ENCODE data around the gene PXDN.
"Not testable (repeated sequence)": the region's sequence is repeated elsewhere in the genome, so short reads cannot be mapped to it uniquely, and the experiment has no call there.

PXDN gene

DNA sequence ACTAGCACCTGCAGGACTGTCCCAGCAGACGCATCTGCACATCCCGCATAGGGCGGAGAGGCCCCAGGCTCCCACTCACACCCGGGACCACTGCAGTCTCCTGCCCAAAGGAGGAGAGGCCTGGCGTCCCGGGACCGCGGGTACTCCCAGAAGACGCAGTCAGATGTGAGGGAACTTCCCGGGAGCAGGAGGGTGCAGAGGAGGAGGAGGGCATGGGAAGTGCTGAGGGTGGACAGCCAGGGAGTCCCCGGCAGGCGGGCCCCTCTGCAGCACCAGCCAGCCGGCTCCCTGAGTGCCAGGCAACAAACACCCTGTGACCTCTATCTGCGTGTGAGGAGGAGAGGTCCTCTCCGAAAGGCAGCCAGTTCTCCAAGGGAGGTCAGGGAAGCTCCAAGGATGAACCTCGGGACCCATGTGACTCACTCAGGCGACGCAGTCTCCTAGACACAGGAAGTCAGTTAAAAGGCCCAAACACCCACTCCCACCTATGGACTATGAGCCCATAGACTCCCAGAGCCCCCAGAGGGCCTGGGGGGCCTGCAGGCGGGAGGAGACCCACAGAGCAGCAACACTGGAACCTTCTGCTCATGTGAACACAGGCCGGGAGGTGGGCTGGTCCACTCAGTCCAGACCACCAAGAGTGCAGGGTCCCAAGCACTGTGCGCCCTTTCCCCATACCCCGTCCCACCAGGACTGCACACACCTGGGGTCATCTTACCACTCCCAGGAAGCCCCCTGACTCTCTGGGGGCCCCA, 4.2 kb downstream of the PXDN start:
- DNase-seq = no peak

DNA sequence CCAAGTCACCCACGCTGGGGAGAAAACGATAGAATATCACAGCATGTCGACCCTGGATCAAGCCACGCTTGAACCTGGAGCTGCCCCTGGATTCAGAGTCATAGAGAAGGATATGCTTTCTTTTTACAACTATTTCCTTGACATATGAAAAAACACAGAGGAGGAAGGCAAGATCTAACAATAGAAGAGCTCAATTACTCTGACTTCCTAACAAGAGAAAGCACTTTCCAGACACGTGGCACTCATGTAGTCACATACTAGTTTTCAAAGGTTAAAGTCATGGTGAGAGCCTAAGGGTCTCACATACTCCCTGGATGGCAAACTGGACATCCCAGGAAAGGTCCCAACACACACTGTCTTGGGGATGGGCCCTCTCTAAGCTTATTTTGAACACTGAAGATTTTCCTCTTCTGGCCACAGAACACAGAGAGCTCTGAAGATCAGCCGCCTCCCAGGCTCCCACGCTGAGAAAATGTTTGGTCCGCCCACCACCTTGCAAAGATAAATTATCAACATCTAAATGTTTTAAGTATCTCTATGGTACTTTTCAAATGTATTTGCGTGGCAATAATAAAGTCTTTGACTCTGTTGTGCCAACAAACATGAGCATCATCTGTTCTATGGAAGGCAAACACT, 4.9 kb downstream of the PXDN start:
- no peak for DNase-seq

DNA sequence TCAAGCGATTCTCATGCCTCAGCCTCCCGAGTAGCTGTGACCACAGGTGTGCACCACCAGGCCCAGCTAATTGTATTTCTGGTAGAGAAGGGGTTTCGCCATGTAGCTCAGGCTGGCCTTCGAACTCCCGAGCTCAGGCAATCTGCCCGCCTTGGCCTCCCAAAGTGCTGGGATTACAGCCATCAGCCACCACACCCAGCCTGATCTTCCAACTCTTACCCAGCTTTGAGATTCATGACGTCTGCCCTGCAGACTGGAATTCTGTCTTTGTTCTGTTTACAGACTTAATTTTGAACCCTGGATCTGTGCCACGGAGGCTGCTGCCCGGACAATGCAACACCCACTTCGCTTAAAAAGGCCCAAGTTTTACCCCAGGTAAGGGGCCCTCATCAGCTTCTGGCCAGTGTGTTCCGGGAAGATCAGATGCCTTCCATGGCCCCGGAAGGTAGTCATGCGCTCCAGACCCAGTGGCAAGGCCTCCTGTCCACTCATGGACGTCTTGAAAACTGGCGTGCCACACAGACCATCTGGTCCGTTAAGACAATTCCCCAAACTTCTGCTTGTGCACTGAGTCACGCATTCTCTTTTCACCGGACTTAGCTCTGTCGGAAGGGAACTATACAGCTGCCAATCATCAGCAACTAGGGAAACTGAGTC, 5.5 kb downstream of the PXDN start:
- DNase-seq = no peak

DNA sequence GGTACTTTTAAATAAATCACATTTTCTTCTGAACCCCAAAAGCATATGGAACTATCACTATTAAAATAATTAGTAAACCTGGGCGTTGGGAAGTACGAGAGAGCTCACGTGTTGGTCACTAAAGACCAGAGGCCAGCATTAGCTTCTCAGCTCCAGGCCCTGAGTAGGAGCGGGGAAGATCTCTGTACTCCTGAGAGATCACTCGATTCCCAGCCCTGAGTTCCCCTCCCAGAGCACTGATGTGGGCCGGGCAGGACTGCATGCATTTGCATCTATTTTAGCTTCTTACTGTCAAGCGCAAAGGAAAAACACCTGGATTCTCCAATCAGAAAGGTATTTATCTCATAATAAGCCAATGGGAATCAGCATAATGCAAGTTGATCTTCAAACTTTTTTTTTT, 6.2 kb downstream of the PXDN start:
- no peak for DNase-seq

DNA sequence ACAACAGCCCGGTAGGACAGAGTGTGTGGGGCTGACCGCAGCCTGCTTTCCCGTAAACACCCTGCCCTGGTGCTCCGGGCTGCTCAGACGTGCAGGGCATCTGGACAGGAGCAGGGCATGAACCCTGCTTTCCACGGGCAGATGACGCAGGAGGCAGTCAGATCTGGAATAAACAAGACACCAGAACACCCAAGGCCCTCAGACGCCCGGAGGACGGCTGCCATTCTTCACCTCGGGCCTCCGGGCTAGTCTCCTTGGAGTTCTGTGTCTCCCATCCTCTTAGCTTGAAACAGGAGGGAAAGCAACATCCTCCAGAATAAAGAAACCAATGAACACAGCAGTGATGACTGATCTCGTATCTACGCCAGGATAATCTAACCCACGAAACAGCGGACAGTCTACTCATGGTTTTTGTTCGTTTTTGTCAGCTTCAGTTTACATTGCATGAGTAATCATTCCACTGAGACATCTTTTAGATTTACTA, 7.3 kb downstream of the PXDN start:
- DNase-seq = no peak

DNA sequence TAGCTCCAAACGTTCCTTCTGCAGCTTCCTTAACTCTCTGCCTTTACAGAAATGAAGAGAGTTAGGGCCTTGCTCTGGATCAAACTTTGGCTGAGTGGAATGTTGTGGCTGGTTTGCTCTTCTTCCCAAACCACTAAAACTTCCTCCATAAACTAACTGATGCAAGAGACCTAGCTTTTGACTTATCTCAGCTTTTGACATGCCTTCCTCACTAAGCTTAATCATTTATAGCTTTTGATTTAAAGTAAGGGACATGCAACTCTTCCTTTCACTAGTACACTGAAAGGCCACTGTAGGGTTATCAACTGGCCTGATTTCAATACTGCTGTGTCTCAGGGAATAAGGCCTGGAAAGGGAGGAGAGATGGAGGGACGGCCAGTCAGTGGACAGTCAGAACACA, 8.3 kb downstream of the PXDN start:
- DNase-seq = no peak

DNA sequence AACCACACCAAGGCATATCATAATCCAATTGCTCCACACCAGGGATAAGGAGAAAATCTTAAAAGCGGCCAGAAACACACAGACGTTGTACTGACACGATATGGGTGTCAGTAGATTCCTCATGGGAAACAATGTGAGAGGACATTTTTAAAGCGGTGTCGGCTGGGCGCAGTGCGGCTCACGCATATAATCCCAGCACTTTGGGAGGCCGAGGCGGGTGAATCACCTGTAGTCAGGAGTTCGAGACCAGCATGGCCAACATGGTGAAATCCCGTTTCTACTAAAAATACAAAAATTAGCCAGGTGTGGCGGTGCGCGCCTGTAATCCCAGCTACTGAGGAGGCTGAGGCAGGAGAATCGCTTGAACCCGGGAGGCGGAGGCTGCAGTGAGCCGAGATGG, 11.0 kb downstream of the PXDN start:
- not testable (repeated sequence) for DNase-seq

DNA sequence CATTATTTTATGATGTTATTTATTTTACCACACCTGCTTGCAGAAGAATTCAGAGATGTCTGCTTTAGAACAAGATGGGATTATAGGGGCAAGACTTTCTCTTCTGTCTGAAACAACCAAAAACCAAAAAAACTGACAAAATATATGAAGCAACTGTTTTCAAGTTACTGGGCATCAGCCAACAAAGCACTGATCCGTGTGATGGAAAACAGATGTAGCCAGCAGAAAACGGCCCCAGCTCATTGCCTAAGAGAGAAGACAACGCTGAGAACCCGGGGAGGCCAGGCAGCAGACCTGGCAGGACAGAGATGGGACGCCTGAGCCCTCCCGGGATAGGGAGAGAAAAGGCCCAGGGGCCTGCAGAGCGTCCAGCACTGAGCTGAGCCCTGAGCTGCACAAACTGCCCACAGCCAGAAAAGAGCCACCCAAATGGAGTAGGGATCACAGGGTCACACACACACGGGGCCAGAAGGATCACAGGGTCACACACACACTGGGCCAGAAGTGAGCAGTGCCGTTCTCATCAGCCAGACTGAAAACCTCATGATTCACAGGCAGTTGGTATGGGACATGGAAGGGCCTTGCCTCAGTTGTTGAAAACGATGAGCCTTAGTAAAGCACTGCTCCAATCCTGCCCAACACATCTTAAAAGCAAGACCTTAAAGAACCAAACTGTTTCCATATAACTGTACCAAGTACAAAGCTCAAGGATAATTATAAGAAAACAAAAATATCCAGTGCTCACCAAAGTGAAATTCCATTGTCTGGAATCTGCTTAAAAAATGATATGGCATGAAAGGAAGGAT, 12.1 kb downstream of the PXDN start:
- no peak for DNase-seq

DNA sequence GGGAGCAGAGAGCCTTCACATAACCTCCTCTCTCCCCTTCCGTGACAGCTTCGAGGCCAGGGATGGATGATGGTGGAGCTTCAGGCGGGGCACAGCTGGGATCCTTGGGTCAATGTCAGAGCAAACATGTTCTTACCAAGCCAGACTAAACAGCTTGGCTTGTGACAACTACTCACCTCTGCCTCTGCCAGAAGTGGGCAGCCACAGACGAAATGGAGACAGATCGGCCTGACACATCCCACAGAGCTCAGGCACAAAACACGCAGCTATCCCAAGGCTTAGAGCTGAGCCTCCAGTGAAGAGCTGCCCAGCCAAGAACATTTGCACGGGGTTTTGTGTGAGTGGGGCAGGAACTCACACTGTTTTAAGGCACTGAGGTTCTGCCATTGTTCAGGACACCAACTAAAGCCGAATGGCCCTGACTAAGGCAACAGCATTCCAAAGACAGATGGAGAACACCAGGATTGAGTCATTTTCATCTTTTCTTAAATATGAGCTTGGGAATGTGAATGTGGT, 12.8 kb downstream of the PXDN start:
- DNase-seq = no peak

DNA sequence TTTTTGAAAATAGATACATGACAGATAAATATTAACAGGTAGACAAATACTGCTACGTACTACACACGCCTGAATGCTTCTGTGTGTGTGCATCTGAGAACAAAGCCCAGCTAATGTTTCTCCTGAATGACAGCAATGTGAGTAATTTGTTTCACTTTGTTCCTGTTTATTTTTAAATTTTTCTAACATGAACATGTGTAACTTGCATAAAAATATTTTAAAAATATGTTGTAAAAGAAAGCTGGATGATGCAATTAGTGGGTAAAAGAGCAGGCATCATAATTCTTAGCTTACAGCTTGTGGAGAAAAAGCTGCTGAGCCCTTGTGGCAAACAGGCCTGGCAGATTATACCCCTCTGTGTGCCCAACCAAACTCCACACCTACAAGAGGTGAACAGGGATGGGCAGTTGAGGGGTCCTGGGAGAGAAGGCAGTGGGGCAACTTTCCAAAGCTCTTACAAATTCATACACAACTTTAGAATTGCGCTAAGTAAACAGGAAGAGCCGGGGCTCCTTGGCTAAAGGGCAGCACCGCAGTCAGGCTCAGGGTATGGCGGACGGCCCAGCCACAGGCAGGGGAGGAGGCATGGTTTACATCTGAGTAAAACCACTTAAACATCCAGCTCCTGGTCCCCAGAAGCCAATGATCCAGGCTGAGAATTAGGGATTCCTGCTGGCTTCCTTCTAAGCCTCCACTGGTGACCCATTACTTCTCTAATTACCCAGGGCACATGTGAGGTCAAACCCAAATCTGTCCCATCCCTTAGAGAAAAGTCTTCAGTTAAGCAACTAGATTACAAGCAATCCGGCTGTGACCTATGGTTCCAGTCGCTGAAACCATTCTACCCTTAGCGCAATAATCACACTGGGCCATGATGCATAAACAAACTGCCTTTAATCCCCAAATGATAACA, 14.0 kb downstream of the PXDN start:
- no peak for DNase-seq

DNA sequence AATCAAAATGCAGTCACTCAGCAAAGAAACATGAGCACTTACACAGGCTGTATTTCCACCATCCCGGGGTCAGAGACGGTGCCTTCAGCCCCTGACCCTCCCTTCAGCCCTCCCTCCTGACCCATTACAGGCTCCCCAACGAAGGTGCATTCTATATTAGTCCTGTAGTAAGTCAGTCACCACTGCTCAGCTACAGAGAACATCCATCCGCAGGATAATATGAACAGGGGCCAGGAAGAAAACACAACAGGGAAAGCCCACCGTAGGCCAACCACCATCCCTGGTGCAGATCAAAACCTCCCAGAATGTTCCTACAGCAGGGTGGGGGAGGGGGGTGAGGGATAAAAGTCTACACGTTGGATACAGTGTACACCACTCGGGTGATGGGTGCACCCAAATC, 15.1 kb downstream of the PXDN start:
- DNase-seq = no peak

DNA sequence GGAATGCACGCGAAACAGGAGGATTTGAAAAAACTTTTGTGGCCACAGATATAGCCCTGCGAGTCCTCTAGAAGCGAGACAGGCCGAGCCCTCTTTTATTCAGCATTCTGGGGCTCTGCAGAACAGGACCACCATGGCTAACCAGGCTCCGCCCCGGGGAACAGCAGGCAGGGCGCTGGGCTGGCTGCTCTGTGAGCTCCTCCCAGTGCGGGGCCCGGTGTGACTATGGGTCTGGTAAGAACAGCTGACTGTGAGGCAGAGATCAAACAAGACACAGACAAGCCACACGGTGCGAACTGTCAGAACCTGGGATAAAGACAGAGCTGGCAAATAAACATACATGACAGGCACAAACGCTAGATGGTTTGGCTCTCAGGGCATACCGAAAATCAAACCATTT, 15.5 kb downstream of the PXDN start:
- no peak for DNase-seq

DNA sequence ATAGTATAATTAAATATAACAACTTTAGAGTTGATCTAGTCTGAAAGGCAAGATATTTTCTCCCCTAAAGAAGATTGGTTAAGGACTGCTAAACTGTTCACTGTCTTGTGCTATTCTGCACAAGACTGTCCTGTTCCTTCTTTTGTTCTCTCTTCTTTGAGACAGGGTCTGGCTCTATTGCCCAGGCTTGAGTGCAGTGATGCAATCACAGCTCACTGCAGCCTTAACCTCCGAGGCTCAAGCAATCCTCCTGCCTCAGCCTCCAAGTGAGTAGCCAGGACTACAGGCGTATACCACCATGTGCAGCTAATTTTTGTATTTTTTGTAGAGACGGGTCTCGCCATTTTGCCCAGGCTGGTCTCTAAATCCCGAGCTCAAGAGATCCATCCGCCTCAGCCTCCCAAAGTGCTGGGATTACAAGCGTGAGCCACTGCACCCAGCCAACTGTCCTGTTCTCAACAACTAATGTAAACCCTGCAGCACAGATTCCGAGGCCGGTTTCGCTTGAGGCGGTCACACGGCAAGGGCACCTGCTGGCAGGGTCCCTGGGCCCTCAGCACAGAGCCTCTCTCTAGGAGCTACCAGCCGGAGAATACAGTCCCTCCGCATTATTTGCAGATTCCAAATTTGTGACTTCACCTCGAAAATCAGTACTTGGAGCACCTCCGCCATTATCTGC, 16.4 kb downstream of the PXDN start:
- DNase-seq = no peak

DNA sequence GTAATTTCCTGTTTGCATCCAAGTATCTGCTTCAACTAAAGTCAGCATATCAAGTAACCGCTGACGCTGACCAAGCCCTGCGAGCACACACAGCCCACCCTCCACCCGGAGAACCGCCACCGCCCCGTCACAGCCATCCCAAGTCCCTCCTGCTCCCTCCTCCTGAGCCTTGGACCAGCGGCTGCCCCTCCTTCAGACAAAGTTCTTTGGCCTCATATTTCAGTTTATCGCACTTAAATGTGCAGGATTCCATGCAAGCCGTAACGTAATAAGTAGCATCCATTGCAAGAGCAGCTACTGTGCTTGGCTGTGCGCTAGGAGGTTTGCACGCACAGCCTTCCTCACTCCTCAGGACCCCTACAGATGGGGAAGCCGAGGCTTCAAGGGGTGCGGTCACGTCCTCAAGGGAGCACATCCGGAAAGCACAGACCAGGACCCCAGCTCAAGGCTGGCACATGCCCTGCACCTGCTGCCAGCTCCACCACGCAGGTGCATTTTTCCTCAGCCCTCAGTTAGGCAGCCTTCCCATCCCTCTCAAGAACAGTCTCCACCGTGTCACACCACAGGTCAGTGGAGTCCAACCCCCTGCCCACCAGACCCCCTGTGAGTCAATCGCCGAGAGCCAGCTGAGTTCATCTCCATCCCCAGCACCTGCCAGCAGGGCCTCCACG, 17.1 kb downstream of the PXDN start:
- no peak for DNase-seq

DNA sequence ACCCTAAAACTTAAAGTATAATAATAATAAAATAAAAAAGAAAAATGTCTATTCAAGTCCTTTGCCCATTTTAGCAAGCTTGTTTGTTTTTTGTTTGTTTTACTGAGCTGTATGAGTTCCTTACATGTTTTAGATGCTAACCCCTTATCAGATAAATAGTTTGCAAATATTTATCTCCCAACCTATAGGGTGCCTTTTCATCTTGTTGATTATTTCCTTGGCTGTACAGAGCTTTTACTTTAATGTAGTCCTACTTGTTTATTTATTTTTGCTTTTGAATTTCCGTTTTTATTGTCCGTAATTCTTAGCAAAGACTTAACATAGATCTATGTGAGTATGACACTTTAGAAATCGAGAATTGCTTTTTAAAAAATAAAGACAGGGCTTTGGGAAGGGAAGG, 17.8 kb downstream of the PXDN start:
- DNase-seq = no peak

DNA sequence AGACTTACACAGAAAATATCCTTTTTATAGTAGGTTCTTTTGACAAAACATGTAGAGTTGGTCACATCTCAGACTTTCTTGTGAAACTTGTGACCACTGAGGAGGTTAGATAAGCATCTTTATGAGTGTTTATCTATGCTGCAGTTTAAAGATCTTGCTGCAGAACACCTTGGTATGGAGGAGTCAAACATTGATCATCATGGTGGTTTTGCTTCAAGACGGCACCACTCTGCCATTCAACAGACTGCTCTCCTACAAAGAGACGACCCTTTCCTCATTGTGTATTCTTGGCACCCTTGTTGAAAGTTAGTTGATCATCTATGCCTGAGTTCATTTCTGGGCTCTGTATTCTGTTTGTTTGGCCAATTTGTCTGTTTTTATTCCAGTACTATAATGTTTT, 20.0 kb downstream of the PXDN start:
- DNase-seq = not testable (repeated sequence)

DNA sequence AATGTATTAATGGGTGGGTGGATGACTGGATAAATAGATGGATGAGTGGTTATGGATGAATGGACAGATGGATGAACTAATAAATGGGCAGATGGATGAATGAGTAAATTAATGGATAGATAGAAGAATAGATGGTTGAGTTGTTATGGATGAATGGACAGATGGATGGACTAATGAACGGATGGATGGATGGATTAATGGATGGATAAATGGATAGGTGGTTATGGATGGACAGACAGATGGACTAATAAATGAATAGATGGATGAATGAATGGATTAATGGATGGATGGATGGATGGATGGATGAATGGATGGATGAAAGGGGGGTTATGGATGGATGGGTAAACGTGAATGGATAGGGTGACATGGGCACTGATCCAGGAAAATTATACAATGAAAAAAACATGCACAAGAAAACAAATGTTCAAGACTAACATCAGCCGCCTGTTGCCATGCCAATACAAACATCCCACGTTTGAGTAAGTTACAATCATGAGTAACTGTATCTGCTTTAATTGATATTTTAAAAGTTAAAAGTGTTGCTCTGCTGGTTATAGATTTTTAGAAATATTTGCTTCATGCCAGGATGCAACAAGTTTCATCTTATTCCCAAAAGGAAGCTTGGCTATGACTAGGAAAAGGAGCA, 20.8 kb downstream of the PXDN start:
- no peak for DNase-seq

DNA sequence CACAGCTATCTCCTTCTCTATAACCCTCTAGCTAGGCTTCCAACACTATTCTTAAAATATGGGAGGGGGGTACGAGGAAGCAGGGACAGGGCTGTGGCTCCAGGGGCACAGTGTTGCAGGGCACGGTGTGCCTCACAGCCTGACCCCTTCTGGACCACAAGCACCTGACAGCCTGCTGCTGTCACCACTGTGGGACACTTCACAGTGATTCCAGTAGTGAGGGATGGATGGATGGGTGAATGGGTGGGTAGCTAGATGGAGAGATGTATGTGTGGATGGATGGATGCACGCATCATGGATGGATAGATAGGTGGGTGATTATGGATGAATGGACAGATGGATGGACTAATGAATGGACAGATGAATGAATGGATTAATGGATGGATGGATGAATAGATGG, 21.6 kb downstream of the PXDN start:
- no peak for DNase-seq

DNA sequence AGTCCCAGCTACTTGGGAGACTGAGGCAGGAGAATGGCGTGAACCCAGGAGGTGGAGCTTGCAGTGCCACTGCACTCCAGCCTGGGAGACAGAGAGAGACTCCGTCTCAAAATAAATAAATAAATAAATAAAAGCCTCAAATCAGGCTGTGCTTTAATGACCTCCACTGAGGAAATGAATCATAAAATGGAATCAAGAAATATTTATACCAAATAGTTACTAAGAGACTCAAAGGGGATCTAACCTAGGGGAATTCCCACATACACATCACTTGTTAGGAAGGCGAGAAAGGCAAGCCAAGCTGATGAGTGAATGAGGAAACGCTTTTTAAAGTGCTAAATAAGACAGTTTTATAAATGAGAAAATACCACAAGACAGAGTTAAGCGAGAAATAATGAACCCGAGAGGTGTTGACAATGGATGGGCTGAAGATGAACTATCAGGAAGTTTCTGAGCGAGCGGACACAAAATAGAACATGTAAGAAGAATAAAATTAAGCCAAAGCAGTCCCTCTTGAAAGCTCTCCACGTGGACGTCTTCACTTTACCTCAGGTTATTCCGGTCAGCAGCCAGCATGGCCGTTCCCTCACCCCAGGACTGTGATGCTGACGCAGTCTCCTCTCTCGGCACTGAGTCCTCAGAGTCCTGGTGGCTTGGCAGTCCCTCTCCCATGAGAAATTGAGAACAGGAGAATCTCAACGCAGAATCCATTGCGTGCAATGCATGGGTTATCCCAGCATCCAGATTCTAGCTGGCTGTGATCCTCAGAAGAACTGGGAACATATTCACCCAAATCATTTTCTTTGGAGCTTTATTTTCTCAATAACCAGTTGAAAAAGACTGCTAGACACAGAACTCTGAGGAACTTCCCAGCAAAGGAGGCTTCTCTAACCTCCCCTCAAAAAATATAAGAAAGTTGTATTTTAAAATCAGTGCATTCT, 22.3 kb downstream of the PXDN start:
- DNase-seq = no peak

Measured in NCI-H526 treated with DMSO at 0.1 percent for 48 hours (cell line).